ENCODE results near the gene RASA4.
"Not testable (repeated sequence)": the region's sequence is repeated elsewhere in the genome, so short reads cannot be mapped to it uniquely, and the experiment has no call there.

The RASA4 gene

GRCh38 chr7:102542083-102542482, 74.5 kb downstream of the RASA4 start:
- not testable (repeated sequence) for DNase-seq

- not testable (repeated sequence) for DNase-seq
These were observed 76.0 kb downstream of the RASA4 start for GRCh38 chr7:102540604-102541003.

- not testable (repeated sequence) for DNase-seq
These were observed 81.4 kb downstream of the RASA4 start for GRCh38 chr7:102535062-102535615.

GRCh38 chr7:102532127-102532526, 84.4 kb downstream of the RASA4 start:
- DNase-seq, result not testable (repeated sequence)

- not testable (repeated sequence) for DNase-seq
These were observed 85.0 kb downstream of the RASA4 start for GRCh38 chr7:102531583-102531982.

GRCh38 chr7:102527822-102528793, 88.4 kb downstream of the RASA4 start:
- not testable (repeated sequence) for DNase-seq

GRCh38 chr7:102527182-102527581, 89.4 kb downstream of the RASA4 start:
- DNase-seq, result not testable (repeated sequence)

GRCh38 chr7:102524803-102525202, 91.8 kb downstream of the RASA4 start:
- DNase-seq, result not testable (repeated sequence)

Measured in stimulated activated naive CD4-positive, alpha-beta T cell treated with Interleukin-2 at 50 U/mL for 16 hours (primary cell).